ENCODE data around the gene SLC12A8.

DNA sequence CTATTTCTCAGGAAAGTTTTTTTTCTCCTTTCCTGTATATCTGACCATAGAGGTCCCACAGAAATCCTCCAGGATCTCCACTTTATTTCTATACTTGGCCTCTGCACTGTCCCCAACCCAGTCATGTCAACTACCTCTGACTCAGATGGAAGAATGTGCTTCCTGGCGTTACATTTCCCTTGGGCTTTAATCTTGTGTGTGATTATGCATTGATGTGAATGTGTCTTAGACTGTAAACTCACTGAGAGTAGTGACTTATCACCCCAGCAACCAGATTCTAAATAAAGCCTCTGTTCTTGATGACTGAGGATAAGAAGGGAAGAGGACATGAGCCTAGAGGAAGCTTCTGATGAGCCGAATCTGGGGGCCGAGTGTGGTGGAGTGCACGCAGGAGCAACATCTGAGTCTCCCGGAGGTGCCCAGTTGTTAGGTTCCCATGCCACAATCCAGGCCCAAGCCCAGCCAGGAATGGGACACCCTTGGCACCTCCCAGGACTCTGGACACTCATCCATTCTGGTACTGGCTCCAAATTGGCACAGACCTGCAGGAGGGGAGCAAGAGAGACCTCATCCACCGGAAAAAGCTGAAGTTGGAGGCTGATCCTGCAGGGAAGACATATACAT, 124.7 kb downstream of the SLC12A8 start:
- TF ChIP-seq, protein P1, sequence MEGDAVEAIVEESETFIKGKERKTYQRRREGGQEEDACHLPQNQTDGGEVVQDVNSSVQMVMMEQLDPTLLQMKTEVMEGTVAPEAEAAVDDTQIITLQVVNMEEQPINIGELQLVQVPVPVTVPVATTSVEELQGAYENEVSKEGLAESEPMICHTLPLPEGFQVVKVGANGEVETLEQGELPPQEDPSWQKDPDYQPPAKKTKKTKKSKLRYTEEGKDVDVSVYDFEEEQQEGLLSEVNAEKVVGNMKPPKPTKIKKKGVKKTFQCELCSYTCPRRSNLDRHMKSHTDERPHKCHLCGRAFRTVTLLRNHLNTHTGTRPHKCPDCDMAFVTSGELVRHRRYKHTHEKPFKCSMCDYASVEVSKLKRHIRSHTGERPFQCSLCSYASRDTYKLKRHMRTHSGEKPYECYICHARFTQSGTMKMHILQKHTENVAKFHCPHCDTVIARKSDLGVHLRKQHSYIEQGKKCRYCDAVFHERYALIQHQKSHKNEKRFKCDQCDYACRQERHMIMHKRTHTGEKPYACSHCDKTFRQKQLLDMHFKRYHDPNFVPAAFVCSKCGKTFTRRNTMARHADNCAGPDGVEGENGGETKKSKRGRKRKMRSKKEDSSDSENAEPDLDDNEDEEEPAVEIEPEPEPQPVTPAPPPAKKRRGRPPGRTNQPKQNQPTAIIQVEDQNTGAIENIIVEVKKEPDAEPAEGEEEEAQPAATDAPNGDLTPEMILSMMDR (IDR thresholded peaks at IDR 0.05): no peak
- no peak for TF ChIP-seq EZH2 (IDR thresholded peaks at IDR 0.05)
